ENCODE data around the gene WIF1.

WIF1 gene

DNA sequence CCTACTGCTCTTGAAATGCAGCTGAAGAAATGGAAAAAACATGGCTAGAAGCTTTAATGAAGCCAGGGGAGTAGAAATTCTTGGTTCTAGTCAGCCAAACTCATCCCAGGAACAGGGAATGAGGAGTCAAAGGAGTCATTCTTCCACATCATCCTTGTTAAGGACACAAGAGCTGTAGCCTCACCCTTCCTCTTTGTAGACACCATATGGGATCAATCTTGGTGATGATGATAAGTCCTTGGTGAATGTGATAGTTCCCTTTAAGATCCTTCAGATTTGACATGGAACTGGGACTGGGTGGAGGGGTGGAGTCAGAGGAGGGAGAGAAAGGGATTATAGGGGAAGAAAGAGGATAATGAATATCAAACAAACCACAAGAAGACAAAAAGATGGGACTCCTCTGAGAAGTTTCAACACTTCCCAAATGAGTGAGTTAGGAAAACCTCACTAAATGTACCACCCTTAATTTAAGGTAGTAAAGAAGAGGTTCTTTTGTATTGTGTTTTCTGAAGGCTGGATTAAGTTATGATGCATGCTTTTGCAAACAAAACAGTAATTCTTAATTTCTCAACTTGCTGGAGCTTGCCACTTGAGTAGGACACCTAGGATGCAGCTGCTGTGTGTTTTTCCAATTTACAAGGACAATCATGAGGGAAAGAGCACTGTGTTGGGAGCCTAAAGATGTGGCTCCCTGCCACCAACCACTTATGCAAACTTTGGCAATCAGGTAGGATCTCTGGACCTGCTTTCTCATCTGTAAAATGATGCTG, 104.0 kb downstream of the WIF1 start:
- no peaks in the 10 kb centered on the region for H4K20me1 ChIP-seq (ENCODE audit: control insufficient read depth, insufficient read depth, low read depth, low read length)
- H3K79me2 ChIP-seq (ENCODE audit: control insufficient read depth, low read length), result no peaks in the 10 kb centered on the region
- no peak overlapping the region for H3K4me2 ChIP-seq (ENCODE audit: low read length)
- no peaks in the 10 kb centered on the region for H3F3A ChIP-seq (ENCODE audit: control insufficient read depth, insufficient read depth)
- no peaks in the 10 kb centered on the region for H3K36me3 ChIP-seq (ENCODE audit: control insufficient read depth, low read length)
- TF ChIP-seq EZH2phosphoT487 (IDR thresholded peaks at IDR 0.05; ENCODE audit: borderline replicate concordance, low read length) (no peak), CTCF (IDR thresholded peaks at IDR 0.05; ENCODE audit: low read depth, low read length, poor library complexity, severe bottlenecking) (no peak)
- H3K4me1 ChIP-seq (ENCODE audit: control insufficient read depth, low read length), result no peaks in the 10 kb centered on the region
- no peak overlapping the region for H3K27ac ChIP-seq (ENCODE audit: low read depth, low read length)
- no peaks in the 10 kb centered on the region for H3K9me3 ChIP-seq (ENCODE audit: control insufficient read depth, insufficient read depth, low read length)
- H3K4me3 ChIP-seq (ENCODE audit: low read length), result no peak overlapping the region
- peaks cover 4% of the 10 kb centered on the region; the same call in 1 of the 2 replicates for H3K27me3 ChIP-seq (ENCODE audit: control insufficient read depth, low read length)
- no peaks in the 10 kb centered on the region for H3K9me2 ChIP-seq (replicated peaks; ENCODE audit: control insufficient read depth, low read length)

GRCh38 chr12:65015850-65016249, 105.3 kb downstream of the WIF1 start:
- Histone ChIP-seq H3K4me3 (ENCODE audit: low read length) (no peak overlapping the region), H3K27ac (ENCODE audit: low read depth, low read length) (no peak overlapping the region), H3F3A (ENCODE audit: control insufficient read depth, insufficient read depth) (no peaks in the 10 kb centered on the region), H3K4me1 (ENCODE audit: control insufficient read depth, low read length) (no peaks in the 10 kb centered on the region), H3K4me2 (ENCODE audit: low read length) (no peak overlapping the region), H3K27me3 (ENCODE audit: control insufficient read depth, low read length) (peaks cover 5% of the 10 kb centered on the region; the same call in 1 of the 2 replicates), H3K79me2 (ENCODE audit: control insufficient read depth, low read length) (no peaks in the 10 kb centered on the region), H3K9me2 (replicated peaks; ENCODE audit: control insufficient read depth, low read length) (no peaks in the 10 kb centered on the region), H4K20me1 (ENCODE audit: control insufficient read depth, insufficient read depth, low read depth, low read length) (no peaks in the 10 kb centered on the region), H3K36me3 (ENCODE audit: control insufficient read depth, low read length) (no peaks in the 10 kb centered on the region), H3K9me3 (ENCODE audit: control insufficient read depth, insufficient read depth, low read length) (no peaks in the 10 kb centered on the region)
- TF ChIP-seq CTCF (IDR thresholded peaks at IDR 0.05; ENCODE audit: low read depth, low read length, poor library complexity, severe bottlenecking) (no peak), EZH2phosphoT487 (IDR thresholded peaks at IDR 0.05; ENCODE audit: borderline replicate concordance, low read length) (no peak)

- Histone ChIP-seq H3K9me3 (ENCODE audit: control insufficient read depth, insufficient read depth, low read length) (no peaks in the 10 kb centered on the region), H3K79me2 (ENCODE audit: control insufficient read depth, low read length) (no peaks in the 10 kb centered on the region), H4K20me1 (ENCODE audit: control insufficient read depth, insufficient read depth, low read depth, low read length) (no peaks in the 10 kb centered on the region), H3K36me3 (ENCODE audit: control insufficient read depth, low read length) (no peaks in the 10 kb centered on the region), H3K4me1 (ENCODE audit: control insufficient read depth, low read length) (no peaks in the 10 kb centered on the region), H3K9me2 (replicated peaks; ENCODE audit: control insufficient read depth, low read length) (no peaks in the 10 kb centered on the region), H3K27ac (ENCODE audit: low read depth, low read length) (no peak overlapping the region), H3F3A (ENCODE audit: control insufficient read depth, insufficient read depth) (no peaks in the 10 kb centered on the region), H3K4me2 (ENCODE audit: low read length) (no peak overlapping the region), H3K4me3 (ENCODE audit: low read length) (no peak overlapping the region), H3K27me3 (ENCODE audit: control insufficient read depth, low read length) (peaks cover 5% of the 10 kb centered on the region; the same call in 1 of the 2 replicates)
- TF ChIP-seq CTCF (IDR thresholded peaks at IDR 0.05; ENCODE audit: low read depth, low read length, poor library complexity, severe bottlenecking), result no peak
- no peak for TF ChIP-seq EZH2phosphoT487 (IDR thresholded peaks at IDR 0.05; ENCODE audit: borderline replicate concordance, low read length)
These were observed 106.4 kb downstream of the WIF1 start for GRCh38 chr12:65014504-65015271.

All from DOHH2 (cell line).